NCI-H2029 treated with DMSO at 0.1 percent for 48 hours (cell line): Measurements from ENCODE around the gene CUEDC2.

ENCODE experiments used
- DNase-seq: peaks from one replicate; lab custom pipeline; 2025; lab: John Stamatoyannopoulos, UW

Gene CUEDC2

GRCh38 chr10:102424916-102425315 is 7.5 kb downstream of the CUEDC2 start:
- no peak for DNase-seq

DNA sequence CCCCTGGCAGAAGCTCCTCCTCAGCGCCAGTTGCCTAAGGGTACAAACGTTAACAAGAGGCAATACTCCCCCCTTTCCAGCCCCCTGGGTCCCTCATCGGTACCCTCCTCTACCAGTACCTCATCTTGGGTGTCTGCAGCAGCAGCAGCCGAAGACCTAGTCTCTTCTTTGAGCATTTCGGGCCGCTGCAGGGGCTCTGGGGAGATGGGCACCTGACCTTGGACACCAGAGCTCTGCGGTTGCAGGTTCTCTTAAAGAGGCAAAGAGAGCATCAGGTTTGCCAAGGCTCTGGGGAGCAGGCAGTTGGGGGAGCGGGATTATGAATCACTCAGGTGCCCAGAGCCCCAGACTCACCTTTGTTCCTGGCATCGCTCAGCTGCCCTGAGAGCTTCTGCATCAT is 8.2 kb downstream of the CUEDC2 start:
- DNase-seq = no peak

DNA sequence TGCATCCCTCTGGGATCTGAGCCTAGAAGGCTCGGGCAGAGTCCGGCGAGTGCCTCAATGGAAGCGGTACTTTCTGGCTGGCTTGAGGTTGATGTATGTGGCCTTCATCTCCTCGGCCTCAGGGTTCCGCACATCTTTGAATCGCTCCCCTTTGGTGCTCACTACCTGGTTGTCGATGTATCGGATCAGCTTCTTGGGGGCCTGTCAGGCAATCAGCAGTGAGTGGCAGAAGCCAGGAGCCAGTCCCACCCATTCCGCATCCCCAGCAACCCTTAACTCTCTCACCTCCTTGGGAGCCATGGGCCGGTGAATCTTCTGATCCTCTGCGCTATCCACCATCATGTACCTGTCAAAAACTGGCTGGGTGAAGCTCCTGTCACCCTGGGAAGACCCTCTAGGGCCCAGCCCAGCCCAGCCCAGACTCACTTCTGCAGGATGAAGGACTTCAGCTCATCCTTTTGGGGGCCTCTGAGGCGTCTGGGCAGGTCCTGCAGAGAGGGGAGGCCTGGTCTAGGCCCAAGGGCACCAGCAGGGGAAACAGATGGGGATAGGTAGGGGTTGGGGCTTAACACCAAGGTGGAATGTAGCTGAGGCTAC is 8.9 kb downstream of the CUEDC2 start:
- DNase-seq = no peak

GRCh38 chr10:102422545-102423129 is 9.7 kb downstream of the CUEDC2 start:
- DNase-seq = no peak

DNA sequence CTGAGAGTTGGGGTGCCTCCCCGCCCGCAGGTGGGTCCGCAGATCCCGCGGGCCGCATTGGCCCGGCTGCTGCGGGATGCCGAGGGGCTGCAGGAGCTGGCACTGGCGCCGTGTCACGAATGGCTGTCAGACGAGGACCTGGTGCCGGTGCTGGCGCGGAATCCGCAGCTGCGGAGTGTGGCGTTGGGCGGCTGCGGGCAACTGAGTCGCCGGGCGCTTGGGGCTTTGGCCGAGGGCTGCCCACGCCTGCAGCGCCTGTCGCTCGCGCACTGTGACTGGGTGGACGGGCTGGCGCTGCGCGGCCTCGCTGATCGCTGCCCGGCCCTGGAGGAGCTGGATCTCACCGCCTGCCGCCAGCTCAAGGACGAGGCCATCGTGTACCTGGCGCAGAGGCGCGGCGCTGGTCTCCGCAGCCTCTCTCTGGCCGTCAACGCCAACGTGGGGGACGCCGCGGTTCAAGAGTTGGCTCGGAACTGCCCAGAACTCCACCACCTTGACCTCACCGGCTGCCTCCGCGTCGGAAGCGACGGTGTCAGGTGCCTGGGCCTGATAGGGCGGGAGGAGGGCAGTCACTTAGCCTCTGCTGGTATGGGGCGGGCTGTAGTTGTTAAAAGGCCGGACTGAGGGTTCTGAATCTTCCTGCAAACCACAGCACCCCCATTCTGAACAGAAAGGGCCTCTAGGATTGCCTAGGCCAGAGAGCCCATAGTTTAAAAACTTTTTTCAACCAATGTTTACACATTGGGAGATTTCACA is 10.4 kb downstream of the CUEDC2 start:
- DNase-seq = no peak

- no peak for DNase-seq
These were observed 10.9 kb downstream of the CUEDC2 start for GRCh38 chr10:102421507-102421756.

DNA sequence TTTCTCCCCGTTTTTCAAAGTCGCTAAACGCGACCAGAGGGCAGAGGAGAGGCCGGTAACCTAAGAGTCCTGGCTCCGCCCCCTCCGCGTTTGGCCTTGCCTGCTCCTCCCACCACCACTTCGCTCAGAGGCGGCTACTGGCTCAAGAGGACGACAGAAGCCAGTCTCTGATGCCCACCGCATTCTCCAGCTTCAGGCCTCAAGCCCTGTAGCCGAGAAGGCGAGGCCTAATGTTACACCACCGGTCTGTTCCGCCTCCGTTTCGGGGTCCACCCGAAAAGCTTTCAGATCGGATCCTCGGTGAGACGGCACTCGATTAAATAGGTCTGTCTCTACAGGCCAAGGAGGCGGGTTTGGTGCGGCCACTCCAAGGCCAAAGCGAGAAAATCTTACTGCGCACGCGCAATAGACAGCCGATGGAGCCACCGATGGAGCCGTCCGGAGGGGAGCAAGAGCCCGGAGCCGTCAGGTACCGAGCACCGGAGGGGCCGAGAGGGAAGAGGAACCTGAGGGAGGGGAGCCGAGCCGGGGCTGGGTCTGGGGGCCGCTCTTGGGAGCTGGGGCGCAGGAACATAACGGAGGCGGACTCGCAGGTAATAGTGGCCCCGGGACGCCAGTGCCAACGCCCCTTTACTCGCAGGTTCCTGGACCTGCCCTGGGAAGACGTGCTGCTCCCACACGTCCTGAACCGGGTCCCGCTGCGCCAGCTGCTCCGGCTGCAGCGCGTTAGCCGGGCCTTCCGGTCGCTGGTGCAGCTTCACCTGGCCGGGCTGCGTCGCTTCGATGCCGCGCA is 11.5 kb downstream of the CUEDC2 start, which contains the start of gene FBXL15:
FBXL15 (plus strand) TSS at position 123 of the 793 bp plus-strand sequence; CDS start at position 417, 294 bp downstream.
- peak; percentile 56 for DNase-seq

GRCh38 chr10:102420181-102420713 is 12.1 kb downstream of the CUEDC2 start:
- DNase-seq = no peak

DNA sequence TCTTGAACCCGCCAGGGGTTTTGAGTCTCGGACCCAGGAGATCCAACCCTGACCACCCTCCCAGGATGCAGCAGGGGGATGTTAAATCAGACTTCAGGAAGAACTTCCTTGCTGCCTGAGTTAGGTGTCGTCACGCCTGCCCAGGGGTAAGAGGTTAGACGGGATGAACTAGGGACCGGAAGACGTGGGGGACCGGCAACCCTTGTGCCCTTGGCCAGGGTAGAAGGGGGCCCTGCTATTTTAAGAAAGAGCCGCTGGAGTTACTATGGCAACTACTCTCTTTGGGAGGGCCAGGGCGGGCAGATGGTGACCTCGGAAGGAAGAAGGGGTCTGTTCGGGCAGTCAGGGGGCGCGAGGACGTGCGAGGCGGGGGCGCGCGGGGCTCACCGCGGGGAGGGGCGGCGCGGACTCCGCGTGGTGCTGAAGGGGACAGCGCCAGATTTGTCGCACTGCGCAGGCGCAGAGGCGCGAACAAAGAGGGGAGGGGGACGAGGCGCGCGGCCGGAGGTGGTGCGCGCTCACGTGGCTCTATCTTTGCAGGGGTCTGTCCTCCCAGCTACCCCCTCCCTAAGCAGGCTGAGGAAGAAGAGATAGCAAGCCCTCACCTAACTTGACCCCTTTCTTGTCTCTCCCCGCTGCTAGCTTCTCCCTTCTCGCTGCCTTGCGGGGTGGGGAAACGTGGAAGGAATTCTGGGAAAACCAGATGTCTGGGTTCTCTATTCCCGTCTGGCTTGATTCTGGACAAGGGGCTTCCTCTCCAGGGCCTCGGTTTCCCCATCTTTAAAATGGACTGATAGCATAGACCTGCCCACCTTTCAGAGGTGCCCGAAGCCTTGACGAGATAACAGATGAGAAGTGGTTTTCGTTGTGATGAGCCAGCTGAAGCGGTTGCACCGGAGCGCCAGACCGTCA is 12.8 kb downstream of the CUEDC2 start:
- no peak for DNase-seq

- no peak for DNase-seq
These were observed 13.6 kb downstream of the CUEDC2 start, which contains the start of gene PSD for GRCh38 chr10:102418622-102419268. Gene PSD (minus strand): TSS chr10:102418785. CDS start chr10:102417038, 1,747 bp downstream.

- DNase-seq = no peak
These were observed 15.7 kb downstream of the CUEDC2 start for GRCh38 chr10:102416695-102417094.

DNA sequence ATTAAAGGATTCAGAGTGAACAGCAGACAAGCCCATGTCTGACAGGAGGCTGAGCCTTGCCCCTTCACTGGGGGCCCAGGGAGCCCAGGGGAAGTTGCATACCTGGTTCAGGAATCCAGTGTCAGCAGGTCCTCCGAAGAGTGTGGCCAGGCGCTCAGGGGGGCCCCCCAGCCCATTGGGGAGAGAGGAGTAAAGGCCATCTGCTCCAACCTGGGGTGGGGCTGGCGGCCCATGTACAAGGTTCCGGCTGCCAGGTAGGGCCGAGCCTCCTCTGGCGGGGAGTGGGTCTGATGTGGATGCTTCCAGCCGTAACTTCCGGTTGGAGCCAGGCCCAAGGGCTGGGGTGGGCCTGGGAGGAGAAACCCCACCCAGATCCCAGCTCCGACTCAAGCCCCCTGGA is 16.1 kb downstream of the CUEDC2 start:
- no peak for DNase-seq

GRCh38 chr10:102414749-102415148 is 17.6 kb downstream of the CUEDC2 start:
- DNase-seq = no peak

DNA sequence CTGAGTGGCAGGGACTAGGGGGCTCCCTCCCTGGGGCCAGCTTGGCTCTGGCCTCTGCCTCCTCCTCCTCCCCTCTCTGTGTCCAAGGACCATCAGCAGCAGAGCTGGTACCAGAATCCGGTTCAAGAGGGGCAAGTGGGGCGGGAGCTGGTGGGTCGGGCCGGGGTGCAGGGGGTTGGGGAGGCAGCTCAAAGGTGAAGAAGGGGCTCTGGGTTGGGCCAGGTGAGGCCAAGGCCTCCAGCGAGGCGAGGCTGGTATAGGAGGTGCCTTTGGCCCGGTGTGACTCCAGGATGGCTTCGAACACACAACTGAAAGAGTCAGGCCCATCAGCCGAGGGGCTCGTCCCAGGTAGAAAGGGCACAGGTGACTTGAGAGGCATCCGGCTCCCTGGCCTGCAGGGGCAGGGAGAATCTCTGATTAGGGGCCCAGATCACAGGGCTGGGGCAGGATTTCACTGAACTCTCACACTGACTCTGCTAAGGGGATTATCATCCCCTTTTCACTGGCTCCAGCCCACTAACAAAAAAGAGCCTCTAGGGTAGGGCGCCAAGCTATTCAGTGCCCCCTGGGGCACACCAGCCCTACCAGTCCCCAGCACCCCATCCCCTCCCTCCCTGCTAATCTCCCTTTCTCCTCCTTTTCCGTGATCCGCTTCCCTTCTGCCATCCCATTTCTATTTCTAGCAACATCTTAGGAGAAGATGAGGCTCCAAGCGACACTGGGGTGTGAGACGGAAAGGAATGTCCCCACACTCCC is 18.4 kb downstream of the CUEDC2 start:
- no peak for DNase-seq

GRCh38 chr10:102413053-102413705 is 19.2 kb downstream of the CUEDC2 start:
- peak; percentile 16 for DNase-seq

DNA sequence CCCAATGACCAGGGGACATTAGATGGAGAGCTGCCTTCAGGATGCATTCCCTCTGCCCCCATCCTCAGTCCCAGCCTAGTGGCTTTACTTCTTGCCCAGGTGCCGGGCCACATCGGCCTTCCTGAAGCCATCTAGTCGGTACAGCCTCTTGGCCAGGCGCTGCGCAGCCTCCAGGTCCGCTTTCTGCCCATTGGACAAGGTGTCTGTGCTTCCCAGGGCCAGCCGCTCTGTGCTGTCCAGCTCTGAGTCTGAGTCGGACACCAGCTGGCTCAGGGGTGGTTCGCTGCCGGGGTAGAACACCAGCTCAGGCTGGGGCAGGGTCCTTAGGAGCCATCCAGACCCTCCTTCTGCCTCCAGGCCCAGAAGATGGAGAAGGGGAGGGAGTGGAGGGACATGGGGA is 20.1 kb downstream of the CUEDC2 start:
- DNase-seq = no peak

DNA sequence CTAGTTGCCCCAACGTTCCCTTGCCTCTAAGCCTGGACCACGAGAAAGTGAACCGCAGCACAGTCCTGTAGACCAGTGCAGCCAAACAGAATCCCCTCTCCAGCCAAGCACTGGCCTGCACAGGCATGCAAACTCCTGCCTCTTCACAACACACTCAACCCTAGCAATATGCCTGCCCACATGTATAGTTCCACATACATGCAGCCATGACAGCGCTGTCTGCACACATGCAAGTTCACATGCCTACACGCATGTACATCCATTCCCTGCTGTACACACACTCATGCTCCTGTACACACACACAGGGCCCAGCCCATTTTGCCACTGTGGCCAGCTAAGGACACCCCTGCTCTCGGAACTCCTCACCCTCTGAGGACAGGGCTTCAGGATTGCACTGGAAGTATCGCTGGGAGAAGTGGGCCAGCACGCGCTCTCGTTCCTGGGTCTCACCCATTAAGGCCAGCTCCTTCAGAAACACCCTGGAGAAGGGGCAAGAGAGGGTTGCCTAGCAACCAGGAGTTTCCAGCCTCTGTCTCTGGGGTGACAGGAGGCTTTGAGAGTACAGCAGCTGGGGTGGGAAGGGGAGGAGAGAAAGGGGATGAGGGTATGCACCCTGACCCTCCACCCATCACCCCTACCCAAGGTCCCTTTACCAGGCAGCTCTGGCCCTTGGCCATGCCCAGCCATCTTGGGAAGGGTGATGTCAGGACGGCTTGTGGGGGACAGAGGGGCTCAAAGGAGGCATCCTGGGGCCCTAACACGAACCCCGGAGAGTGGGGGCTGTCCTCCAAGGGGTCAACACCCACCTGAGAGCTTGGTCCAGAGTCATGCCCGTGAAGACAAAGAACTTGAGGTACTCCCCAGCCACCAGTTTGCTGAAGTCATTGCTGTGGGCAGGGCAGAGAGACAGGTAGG is 20.8 kb downstream of the CUEDC2 start:
- no peak for DNase-seq

DNA sequence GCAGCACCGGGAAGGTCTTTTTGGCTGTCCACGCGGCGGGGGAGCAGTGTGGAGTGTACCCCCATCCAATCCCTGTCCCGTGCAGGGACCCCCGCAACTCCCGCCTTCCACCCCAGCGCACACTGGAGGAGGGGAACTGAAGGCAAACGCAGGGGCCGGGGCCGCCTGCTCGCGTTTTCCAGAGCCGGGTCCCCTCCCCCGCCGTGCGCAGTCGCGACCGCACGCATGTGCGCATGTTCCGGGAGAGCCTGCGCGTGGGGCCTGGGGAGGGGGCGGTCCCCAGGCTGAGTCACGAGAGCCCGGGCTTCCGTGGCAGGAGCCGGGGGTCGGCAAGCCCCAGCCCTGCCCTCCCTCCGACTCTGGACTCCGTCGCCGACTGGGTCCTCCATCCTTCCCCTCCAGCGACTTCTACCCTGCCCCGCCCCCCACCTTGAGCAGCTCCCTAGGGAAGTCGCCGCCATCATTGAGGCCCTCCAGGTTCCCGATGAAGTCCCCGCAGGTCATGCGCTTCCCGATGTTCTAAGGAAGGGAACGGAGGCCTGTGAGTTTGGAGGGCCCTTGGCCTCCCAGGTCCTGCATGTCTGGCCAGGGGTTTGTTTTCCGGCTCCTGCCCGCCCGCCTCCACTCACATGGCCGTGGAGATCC is 21.8 kb downstream of the CUEDC2 start:
- DNase-seq = no peak
